HT1080 (cell line): ENCODE measurements around the gene SYCN. TPM values are rescaled to one million over a fixed set of nuclear protein-coding genes. Genes with fewer than 3 reads are reported as not detected.
"Not testable (repeated sequence)": the region's sequence is repeated elsewhere in the genome, so short reads cannot be mapped to it uniquely, and the experiment has no call there.

ENCODE experiments used
- DNase-seq: peaks from one replicate; pipeline ENCODE4 v3.0.0-alpha.2; 2015; ENCODE audit warnings: low read depth
- polyA plus RNA-seq, 2 experiments: library from polyadenylated mRNA; depleted of rRNA; stranded (reverse); fragments of >200 nt; gene quantifications; 2 replicates each; pipeline ENCODE4 v1.2.3, GENCODE V29; 2015
- total RNA-seq: library from RNA; depleted of rRNA; stranded (reverse); fragments of >200 nt; shearing (Covaris generic); gene quantifications from 2 replicates; pipeline ENCODE4 v1.2.3, GENCODE V29; 2014; rRNA removed

The SYCN gene
- not detected in 2 replicates for total RNA-seq
- polyA plus RNA-seq (2015; cell fraction: cytosol; rRNA removed) = not detected in 2 replicates
- not detected in 2 replicates for polyA plus RNA-seq (2015; cell fraction: nucleus; rRNA removed)

- no peak for DNase-seq
Measured at GRCh38 chr19:39203372-39204341, at the start of gene SYCN. SYCN (minus strand) TSS chr19:39204263; CDS start chr19:39204254, 9 bp downstream.

- no peak for DNase-seq
Measured at GRCh38 chr19:39253374-39254149, 49.5 kb upstream of the SYCN start.

- no peak for DNase-seq
Measured at GRCh38 chr19:39252458-39252857, 48.4 kb upstream of the SYCN start.

- no peak for DNase-seq
Measured at GRCh38 chr19:39251846-39252245, 47.8 kb upstream of the SYCN start.

GRCh38 chr19:39251081-39251480 is 47.0 kb upstream of the SYCN start:
- DNase-seq = no peak

GRCh38 chr19:39248806-39249205 is 44.7 kb upstream of the SYCN start, which contains the start of gene IFNL4:
IFNL4 (minus strand) TSS chr19:39248856.
- no peak for DNase-seq

GRCh38 chr19:39247701-39248664 is 43.9 kb upstream of the SYCN start:
- no peak for DNase-seq

GRCh38 chr19:39246951-39247669 is 43.0 kb upstream of the SYCN start:
- no peak for DNase-seq

- DNase-seq = not testable (repeated sequence)
Measured at GRCh38 chr19:39245166-39245565, 41.1 kb upstream of the SYCN start.

GRCh38 chr19:39244410-39245100 is 40.5 kb upstream of the SYCN start, which contains the start of gene IFNL3:
IFNL3 (minus strand) TSS chr19:39245006; CDS start chr19:39244967, 39 bp downstream.
- DNase-seq = not testable (repeated sequence)

GRCh38 chr19:39243741-39244140 is 39.7 kb upstream of the SYCN start:
- not testable (repeated sequence) for DNase-seq

- no peak for DNase-seq
Measured at GRCh38 chr19:39240421-39240820, 36.4 kb upstream of the SYCN start.

GRCh38 chr19:39238944-39239343 is 34.9 kb upstream of the SYCN start:
- no peak for DNase-seq

- DNase-seq = no peak
Measured at GRCh38 chr19:39238209-39238608, 34.1 kb upstream of the SYCN start.

- DNase-seq = peak; percentile 22
Measured at GRCh38 chr19:39237200-39238184, 33.4 kb upstream of the SYCN start.

- DNase-seq = no peak
Measured at GRCh38 chr19:39236527-39236926, 32.5 kb upstream of the SYCN start.

- no peak for DNase-seq
Measured at GRCh38 chr19:39232708-39233107, 28.6 kb upstream of the SYCN start.
